K562 (cell line): ENCODE data around the gene MZB1. TPM values are rescaled to one million over a fixed set of nuclear protein-coding genes. Genes with fewer than 3 reads are reported as not detected.

Source experiments
- HNRNPK ChIP-seq: fragments of 200-400 bp; formaldehyde crosslinking; IDR thresholded peaks from one replicate; pipeline ENCODE4 v1.6.1; 2018; ENCODE audit warnings: mild to moderate bottlenecking, low read depth, low read length; ENCODE audit not compliant: poor library complexity, severe bottlenecking
- RUNX1 ChIP-seq: sonication (generic); IDR thresholded peaks from 2 replicates; pipeline ENCODE4 v1.6.1; 2016; ENCODE audit warnings: antibody characterized with exemption, low read depth
- ZNF121 ChIP-seq: sonication (generic); formaldehyde crosslinking; conservative IDR thresholded peaks from 2 replicates; pipeline ENCODE4 v1.8.0; 2022; ENCODE audit warnings: missing genetic modification reagents
- ZNF165 ChIP-seq: fragments of 250-450 bp; sonication (Bioruptor Pico); IDR thresholded peaks from 2 replicates; pipeline ENCODE4 v1.4.0; 2020; ENCODE audit warnings: borderline replicate concordance
- ZNF41 ChIP-seq: fragments of 250-450 bp; sonication (Bioruptor Pico); conservative IDR thresholded peaks from 2 replicates; pipeline ENCODE4 v1.4.0; 2020; ENCODE audit warnings: mild to moderate bottlenecking
- polyA plus RNA-seq, 8 experiments: library from polyadenylated mRNA; depleted of rRNA in 4 of 8; stranded (reverse) in 5 of 8; unstranded in 3 of 8; fragments of >200 nt; fragmentation: Nextera tagmentation in 2 of 8; fragmentation: Illumina TruSeq in 1 of 8; extraction: Ambion mirVana in 2 of 8; extraction: Trizol in 1 of 8; gene quantifications; 2 replicates each; pipeline versions ENCODE4 v1.2.1 to v1.2.3, GENCODE V29; 2011 to 2014; ENCODE audit warnings: inconsistent platforms in 1 of 8, missing spikeins in 1 of 8
- total RNA-seq, 7 experiments: library from RNA; depleted of rRNA in 6 of 7; stranded (reverse); fragments of >200 nt in 6 of 7; fragmentation: Illumina TruSeq in 2 of 7; extraction: Trizol in 2 of 7; gene quantifications; 2 replicates each; pipeline versions ENCODE4 v1.2.1 to v1.2.3, GENCODE V29; 2011 to 2021; ENCODE audit warnings: low replicate concordance in 1 of 7
- TF ChIP-seq, protein P1 (sequence below): fragments of 250-450 bp; sonication (Bioruptor Pico); IDR thresholded peaks from 2 replicates; pipeline ENCODE4 v1.5.0; 2021; ENCODE audit warnings: mild to moderate bottlenecking, borderline replicate concordance
- TF ChIP-seq, protein P2 (sequence below): sonication (generic); formaldehyde crosslinking; IDR thresholded peaks from 2 replicates; pipeline ENCODE4 v1.8.0; 2022; ENCODE audit warnings: mild to moderate bottlenecking, missing genetic modification reagents, borderline replicate concordance
- TF ChIP-seq, protein P3 (sequence below): fragments of 450-650 bp; IDR thresholded peaks from one replicate; pipeline ENCODE4 v1.6.1; 2018; ENCODE audit warnings: mild to moderate bottlenecking, moderate library complexity; ENCODE audit not compliant: partially characterized antibody
- TF ChIP-seq, protein P4 (sequence below): fragments of 250-450 bp; sonication (Bioruptor Pico); IDR thresholded peaks from 2 replicates; pipeline ENCODE4 v1.6.1; 2021; ENCODE audit warnings: mild to moderate bottlenecking
- TF ChIP-seq, protein P5 (sequence below): sonication (generic); formaldehyde crosslinking; IDR thresholded peaks from 2 replicates; pipeline ENCODE4 v1.9.0; 2022; ENCODE audit warnings: mild to moderate bottlenecking, missing genetic modification reagents
- TF ChIP-seq, protein P6 (sequence below): fragments of 450-650 bp; IDR thresholded peaks from 2 replicates; pipeline ENCODE4 v1.7.1; 2018; ENCODE audit warnings: mild to moderate bottlenecking, low read depth; ENCODE audit not compliant: partially characterized antibody

Gene MZB1
- total and polyA plus RNA-seq, 9 of the 15 experiments (the other 6 are each of a cell fraction or from before 2014, with no cell fraction given), result 0.13 to 0.31 TPM; not detected in 7

DNA sequence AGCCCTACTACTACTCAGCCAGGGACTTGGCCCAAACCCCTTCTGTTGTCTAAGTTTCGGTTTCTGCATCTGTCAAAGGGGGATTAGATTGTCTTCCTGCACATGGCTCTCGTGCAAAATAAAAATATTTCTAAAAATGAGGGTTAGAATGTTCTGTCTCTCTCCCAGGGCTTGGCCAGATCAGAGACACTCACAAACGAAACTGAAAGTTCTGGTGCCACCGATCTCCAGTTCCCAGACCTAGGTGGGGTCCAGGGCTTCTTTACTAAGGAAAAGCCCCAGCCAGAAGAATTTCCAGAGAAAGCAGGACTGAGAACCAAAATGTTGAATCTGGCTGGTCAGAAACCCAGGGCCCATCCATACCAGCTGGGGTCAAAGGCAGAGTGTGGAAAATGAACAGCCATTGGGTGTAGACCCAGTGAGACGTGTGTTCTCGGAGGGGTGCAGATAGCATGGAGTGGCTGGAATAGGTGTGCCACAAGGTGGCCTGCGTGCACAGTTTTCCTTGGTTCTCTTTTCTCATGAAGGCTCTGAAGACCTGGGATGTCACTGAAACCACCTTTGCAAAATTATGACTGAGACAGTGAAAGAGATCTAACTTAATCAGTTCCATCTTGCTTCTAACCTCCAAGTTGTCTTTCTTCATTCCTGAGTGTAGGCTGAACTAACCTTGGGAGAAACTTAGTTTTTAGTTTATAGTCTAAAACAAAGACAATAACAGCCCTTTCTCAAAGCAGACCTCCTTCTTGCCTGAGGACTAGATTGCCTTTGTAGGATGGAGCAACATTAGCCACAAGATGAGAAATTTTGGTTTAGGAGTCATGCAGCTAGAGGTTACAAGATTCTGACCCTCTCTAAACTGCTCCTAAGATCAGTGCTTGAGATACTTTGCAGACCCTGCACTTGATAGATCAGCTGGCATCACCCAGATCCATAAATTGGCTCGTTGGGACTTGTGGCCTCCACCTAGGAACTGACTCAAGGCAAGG lies 4.4 kb downstream of the MZB1 start (continued):
- TF ChIP-seq HNRNPK (no peak), ZNF165 (CRISPR knock-in tag) (no peak), RUNX1 (no peak), ZNF41 (CRISPR knock-in tag) (no peak), ZNF121 (no peak)
- TF ChIP-seq, protein P1, sequence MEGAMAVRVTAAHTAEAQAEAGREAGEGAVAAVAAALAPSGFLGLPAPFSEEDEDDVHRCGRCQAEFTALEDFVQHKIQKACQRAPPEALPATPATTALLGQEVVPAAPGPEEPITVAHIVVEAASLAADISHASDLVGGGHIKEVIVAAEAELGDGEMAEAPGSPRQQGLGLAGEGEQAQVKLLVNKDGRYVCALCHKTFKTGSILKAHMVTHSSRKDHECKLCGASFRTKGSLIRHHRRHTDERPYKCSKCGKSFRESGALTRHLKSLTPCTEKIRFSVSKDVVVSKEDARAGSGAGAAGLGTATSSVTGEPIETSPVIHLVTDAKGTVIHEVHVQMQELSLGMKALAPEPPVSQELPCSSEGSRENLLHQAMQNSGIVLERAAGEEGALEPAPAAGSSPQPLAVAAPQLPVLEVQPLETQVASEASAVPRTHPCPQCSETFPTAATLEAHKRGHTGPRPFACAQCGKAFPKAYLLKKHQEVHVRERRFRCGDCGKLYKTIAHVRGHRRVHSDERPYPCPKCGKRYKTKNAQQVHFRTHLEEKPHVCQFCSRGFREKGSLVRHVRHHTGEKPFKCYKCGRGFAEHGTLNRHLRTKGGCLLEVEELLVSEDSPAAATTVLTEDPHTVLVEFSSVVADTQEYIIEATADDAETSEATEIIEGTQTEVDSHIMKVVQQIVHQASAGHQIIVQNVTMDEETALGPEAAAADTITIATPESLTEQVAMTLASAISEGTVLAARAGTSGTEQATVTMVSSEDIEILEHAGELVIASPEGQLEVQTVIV, result no peak
- TF ChIP-seq, protein P2, sequence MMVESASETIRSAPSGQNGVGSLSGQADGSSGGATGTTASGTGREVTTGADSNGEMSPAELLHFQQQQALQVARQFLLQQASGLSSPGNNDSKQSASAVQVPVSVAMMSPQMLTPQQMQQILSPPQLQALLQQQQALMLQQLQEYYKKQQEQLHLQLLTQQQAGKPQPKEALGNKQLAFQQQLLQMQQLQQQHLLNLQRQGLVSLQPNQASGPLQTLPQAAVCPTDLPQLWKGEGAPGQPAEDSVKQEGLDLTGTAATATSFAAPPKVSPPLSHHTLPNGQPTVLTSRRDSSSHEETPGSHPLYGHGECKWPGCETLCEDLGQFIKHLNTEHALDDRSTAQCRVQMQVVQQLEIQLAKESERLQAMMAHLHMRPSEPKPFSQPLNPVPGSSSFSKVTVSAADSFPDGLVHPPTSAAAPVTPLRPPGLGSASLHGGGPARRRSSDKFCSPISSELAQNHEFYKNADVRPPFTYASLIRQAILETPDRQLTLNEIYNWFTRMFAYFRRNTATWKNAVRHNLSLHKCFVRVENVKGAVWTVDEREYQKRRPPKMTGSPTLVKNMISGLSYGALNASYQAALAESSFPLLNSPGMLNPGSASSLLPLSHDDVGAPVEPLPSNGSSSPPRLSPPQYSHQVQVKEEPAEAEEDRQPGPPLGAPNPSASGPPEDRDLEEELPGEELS (CRISPR knock-in tag), result no peak
- TF ChIP-seq, protein P3, sequence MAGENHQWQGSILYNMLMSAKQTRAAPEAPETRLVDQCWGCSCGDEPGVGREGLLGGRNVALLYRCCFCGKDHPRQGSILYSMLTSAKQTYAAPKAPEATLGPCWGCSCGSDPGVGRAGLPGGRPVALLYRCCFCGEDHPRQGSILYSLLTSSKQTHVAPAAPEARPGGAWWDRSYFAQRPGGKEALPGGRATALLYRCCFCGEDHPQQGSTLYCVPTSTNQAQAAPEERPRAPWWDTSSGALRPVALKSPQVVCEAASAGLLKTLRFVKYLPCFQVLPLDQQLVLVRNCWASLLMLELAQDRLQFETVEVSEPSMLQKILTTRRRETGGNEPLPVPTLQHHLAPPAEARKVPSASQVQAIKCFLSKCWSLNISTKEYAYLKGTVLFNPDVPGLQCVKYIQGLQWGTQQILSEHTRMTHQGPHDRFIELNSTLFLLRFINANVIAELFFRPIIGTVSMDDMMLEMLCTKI, result no peak
- TF ChIP-seq, protein P4, sequence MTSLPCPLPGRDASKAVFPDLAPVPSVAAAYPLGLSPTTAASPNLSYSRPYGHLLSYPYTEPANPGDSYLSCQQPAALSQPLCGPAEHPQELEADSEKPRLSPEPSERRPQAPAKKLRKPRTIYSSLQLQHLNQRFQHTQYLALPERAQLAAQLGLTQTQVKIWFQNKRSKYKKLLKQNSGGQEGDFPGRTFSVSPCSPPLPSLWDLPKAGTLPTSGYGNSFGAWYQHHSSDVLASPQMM (CRISPR knock-in tag), result no peak
- TF ChIP-seq, protein P5, sequence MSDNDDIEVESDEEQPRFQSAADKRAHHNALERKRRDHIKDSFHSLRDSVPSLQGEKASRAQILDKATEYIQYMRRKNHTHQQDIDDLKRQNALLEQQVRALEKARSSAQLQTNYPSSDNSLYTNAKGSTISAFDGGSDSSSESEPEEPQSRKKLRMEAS (CRISPR knock-in tag), result no peak
- TF ChIP-seq, protein P6, sequence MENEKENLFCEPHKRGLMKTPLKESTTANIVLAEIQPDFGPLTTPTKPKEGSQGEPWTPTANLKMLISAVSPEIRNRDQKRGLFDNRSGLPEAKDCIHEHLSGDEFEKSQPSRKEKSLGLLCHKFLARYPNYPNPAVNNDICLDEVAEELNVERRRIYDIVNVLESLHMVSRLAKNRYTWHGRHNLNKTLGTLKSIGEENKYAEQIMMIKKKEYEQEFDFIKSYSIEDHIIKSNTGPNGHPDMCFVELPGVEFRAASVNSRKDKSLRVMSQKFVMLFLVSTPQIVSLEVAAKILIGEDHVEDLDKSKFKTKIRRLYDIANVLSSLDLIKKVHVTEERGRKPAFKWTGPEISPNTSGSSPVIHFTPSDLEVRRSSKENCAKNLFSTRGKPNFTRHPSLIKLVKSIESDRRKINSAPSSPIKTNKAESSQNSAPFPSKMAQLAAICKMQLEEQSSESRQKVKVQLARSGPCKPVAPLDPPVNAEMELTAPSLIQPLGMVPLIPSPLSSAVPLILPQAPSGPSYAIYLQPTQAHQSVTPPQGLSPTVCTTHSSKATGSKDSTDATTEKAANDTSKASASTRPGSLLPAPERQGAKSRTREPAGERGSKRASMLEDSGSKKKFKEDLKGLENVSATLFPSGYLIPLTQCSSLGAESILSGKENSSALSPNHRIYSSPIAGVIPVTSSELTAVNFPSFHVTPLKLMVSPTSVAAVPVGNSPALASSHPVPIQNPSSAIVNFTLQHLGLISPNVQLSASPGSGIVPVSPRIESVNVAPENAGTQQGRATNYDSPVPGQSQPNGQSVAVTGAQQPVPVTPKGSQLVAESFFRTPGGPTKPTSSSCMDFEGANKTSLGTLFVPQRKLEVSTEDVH, result no peak
